Hematopoietic multipotent progenitor cell treated with erythropoietin and hydrocortisone succinate and interleukin-3 and kit ligand, for 8 days (in vitro differentiated cells): ENCODE data around the gene CUL4A.
"Not testable (repeated sequence)": the region's sequence is repeated elsewhere in the genome, so short reads cannot be mapped to it uniquely, and the experiment has no call there.

ENCODE experiments used
- DNase-seq: peaks from one replicate; pipeline ENCODE4 v3.0.0-alpha.2; 2015

CUL4A gene

DNA sequence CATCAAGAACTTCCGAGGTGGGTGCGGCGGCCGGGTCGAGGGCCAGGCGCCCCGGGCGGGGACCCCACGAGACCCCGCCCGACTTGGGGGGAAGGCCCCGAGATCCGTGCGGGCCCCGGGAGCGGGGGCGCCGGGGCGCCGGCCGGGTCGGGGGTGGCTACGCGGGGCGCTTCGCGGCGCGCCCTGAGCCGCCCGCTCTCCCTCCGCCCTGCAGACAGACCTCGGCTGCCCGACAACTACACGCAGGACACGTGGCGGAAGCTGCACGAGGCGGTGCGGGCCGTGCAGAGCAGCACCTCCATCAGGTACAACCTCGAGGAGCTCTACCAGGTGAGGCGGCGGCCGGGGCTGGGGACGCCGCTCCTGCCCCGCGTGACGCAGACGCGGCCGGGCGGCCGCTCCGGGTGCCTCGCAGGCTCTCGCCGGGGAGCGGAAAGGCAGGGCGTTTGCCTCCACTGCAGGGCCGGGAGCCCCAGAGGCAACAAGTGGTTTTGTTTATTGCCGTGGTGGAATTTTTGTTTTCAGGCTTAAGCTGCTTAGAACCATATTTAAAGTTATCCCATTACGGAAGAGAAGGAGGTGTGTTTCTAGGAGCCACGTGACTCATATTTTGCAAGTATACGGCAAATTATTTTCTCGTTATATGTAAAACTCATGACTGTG lies 477 bp downstream of the CUL4A start:
- DNase-seq = peak; percentile 69

GRCh38 chr13:113210833-113211232 lies 1.4 kb downstream of the CUL4A start:
- peak; percentile 30 for DNase-seq

- peak; percentile 61 for DNase-seq
Observed at GRCh38 chr13:113211774-113212173, 2.4 kb downstream of the CUL4A start.

DNA sequence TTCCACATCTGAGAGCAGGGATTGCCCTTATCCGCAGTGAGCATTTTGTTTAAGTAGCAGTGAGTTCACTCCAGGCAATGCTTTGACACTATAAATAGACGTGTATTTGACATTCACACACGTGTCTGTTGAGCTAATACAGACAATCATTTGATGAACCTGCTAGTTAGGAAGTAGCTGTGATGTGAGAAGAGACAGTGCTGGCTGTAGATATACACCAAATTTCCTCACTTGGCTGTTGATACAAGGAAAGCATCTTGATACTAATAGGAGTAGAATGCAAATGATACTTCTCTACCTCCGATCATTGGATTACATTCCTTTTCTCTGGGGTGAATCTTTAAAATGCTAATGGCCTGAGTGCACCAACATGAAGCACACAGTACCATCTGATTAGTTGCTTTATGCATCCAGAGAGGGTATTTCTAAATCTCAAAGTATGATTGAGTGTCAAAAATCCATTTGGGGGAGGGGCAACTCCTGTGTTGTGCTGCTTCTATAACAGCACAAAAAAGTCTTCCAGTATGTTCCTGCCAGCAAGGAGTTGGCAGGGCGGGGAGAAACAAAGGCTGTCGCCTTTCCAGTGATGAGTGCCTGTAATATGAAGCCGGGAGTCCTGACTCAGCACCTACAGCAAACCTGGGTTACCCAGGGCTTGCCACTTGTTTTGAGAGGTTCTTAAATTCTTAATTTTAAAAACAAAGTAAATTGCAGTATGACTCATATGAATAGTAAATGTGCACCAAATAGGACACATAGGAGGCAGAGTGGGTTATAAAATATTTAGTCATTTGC lies 7.0 kb downstream of the CUL4A start:
- peak; percentile 34 for DNase-seq

DNA sequence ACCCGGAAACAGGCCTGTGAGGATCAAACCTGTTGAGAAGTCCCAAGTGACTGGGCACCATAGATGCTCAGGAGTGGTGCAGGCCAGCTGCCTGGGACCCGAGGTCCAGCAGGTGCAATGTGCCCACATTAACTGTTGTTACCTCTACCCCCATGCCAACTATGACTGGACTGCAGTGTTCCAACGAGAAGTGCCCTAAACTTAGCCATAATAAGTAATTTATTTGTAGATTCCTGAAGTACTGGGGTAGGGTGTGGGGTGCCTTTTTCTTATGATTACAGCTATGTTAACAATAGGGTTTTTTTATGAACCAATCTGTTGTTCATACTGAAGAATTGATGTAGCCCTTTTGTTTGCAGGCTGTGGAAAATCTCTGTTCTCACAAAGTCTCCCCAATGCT lies 9.2 kb downstream of the CUL4A start:
- DNase-seq = no peak

- DNase-seq = peak; percentile 55
Observed at GRCh38 chr13:113219256-113219940, 10.0 kb downstream of the CUL4A start.

- peak; percentile 97 for DNase-seq
Observed at GRCh38 chr13:113220141-113220598, 10.8 kb downstream of the CUL4A start.

DNA sequence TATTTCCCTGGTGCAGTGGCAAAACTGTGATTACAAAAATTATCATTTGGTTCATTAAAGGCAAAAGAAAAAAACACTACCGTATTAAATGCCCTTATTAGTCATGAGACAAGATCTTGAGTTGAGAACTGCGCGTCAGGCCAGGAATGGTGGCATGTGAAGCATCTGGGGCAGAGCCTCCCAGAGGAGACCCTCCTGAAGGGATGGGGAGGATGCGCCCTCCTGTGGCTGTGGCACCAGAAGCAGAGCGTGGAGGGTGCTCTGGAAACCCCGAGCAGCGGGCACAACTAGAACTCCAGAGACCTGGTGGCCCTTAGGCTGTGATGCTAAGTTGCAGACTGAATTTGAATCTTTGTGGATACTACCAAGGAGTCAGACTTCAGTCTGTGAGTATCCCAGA lies 11.5 kb downstream of the CUL4A start:
- no peak for DNase-seq

DNA sequence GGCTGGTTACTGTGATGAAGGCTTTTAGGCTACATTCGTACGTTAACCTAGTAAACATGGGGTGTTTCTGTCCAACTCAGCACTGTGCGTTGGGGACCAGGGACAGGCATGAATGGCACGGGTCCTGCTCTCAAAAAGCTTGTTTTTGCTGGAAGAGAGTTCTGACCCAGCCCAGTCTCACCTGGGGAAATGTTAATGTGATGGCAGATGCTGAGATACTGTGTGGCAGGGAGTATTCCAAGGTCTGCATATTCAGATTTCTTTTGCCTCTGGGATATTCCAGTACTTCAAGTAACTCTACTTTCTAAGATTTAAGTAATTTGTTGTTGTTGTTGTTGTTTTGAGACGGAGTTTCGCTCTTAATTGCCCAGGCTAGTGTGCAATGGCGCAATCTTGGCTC lies 13.7 kb downstream of the CUL4A start:
- DNase-seq = no peak

- DNase-seq = peak; percentile 53
Observed at GRCh38 chr13:113224486-113224885, 15.1 kb downstream of the CUL4A start.

DNA sequence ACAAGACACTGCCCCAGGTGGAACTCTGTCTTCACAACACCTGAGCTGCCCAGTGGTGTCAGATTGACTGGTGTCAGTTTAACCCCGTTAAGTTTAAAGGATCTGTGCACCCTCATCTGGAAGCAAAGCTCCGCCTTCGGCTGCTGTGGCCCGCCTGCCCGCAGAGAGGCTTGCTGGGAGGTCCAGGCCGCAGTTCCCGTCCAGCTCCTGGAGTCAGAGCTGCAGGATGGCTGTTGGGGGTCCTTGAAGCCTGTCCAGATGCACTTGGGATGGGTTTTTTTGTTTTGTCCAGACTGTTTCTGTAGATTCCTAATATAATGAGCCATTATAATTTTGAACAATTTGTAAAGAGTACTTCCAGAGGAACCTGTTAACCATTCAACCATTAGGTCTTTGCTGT lies 16.1 kb downstream of the CUL4A start:
- no peak for DNase-seq

DNA sequence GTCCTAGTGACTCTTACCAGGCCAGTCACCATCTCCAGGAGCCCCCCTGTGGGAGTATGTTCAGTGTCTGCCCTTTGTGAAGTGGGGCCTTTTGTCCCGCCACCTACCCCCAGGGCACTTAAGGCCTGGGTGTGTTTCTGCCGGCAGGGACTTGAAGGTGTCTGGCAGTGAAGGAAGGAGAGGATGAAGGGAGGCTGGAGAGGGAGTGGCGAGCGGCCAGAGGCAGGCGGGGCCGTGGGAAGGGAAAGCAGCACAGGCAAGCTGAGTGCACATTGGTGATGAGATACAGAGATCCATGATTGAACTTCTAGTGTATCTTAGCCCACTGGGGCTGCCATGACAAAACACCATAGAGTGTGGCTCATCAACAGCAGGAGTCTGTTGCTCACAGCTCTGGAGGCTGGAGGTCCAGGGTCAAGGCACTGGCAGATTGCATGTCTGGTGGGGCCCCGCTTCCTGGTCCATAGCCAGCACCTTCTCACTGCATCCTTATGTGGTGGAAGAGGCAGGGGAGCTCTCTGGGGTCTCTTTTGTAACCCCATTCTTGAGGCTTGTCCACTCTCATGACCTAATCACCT lies 17.5 kb downstream of the CUL4A start:
- no peak for DNase-seq

DNA sequence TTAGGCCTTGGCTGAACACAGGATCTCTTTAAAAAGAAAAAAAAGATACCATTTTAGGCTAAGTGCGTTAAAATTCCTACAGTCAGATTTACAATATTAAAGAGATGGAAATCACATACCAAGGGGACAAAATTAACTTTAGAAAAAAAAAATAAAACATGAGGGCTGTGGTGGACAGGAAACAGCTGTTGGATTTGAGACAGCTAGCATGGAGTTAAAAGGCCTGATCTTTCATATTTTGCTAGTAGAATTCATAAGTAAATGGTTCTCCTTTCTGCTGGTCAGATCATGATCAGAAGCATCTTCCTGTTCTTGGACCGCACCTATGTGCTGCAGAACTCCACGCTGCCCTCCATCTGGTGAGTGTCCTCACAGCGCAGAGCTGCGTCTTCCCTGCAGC lies 19.7 kb downstream of the CUL4A start:
- no peak for DNase-seq

DNA sequence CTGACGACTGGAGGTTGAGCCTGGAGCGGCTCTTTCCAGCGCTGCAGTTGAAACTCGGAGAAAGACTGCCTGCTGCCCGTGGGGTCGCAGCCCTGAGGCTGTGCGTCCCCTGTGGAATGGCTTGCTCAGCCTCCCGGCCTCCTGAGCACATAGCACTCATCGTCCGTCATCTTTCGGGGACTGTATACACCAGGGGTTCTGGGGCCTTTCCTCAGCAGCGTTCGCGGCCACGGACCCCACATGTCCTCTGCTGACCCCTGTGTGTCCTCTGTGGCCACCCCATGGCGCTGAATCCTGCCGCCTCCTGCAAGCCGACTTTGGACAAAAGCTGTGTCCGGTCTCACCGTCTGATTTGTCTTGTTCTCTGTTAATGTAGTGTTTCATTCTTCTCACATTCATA lies 20.4 kb downstream of the CUL4A start:
- DNase-seq = no peak

DNA sequence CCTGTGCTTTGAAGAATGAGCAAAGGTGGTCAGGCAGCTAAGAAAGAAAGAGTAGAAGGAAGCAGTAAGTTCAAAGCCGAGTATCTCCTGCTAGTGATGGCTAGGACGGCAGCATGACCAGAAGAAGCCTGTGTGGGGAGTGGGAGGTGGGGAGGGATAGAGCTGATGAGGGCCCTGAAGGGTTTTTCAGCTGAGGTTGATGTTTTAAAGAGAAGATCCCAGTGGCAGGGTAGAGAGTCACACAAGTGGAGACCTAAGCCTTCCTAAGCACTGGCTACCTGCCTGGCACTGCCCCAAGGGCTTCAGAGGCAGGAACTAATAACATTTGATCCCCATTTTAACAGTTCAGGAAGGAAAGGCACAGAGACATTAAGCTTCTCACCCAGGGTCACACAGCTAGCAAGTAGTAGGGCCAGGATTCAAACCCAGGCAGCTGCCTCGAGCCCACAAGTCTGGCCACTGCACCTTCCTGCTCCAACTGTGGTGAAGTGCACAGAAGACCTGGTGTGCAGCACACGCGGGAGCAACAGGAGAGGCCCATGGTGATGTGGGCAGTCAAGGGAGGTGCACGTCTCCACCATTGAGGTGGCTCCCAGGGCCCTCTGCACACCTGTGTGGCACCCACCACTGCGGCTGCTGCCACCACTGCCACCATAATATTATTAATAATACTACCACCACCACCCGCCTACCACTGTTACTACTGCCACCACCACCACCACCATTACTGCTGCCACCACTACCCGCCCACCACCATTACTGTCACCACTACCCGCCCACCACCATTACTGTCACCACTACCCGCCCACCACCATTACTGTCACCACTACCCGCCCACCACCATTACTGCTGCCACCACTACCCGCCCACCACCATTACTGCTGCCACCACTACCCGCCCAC lies 22.1 kb downstream of the CUL4A start:
- DNase-seq = no peak

DNA sequence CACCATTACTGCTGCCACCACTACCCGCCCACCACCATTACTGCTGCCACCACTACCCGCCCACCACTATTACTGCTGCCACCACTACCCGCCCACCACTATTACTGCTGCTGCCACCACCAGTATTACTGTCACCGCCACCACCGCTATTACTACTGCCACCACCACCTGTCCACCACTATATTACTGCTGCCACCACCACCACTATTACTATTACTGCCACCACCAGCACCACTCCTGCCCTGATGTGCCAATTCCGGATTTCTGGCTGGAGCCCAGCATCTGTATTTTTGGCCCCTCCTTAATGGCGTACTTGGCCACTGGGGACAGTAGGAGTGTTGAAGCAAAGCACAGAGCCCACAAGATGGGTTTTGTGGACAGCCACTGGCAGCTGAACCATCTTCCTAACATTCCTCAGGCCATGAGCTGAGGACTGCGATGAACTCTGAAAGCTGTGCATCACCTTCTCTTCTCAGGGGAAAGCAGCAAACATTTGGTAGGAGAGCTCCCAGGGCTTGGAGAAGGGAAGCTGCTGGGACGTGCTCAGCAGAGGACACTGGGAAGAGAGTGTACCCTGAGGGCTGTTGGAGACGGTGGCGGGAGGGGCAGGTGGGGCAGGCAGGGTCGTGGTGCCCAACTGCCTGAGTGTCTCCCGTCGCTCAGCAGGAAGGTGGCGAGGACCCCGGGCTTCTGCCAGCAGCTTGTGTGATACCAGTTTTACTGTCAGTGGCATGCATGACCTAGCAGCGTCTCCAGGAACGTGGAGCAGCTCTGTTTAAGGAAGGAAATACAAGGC lies 23.0 kb downstream of the CUL4A start:
- no peak for DNase-seq

GRCh38 chr13:113233101-113233500 lies 23.7 kb downstream of the CUL4A start:
- DNase-seq = no peak

DNA sequence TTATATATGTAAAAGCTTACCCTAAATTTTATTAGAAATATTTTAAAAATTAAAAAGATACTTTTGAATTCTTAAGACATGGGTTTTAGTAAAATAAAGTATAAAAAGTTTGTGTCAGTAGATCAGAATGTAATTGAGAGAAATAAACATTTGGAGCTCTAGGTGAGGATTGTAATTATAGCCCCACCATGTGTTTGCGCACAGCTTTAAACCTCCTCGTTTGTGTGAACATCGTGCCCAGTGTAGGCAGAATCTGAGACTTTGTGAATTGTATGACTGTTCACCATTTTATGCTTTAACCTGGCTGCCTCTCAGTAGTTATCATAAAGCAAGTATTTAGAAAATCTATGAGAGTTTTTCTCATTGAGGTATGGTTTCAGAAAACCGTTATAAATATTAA lies 29.1 kb downstream of the CUL4A start:
- DNase-seq = peak; percentile 50

DNA sequence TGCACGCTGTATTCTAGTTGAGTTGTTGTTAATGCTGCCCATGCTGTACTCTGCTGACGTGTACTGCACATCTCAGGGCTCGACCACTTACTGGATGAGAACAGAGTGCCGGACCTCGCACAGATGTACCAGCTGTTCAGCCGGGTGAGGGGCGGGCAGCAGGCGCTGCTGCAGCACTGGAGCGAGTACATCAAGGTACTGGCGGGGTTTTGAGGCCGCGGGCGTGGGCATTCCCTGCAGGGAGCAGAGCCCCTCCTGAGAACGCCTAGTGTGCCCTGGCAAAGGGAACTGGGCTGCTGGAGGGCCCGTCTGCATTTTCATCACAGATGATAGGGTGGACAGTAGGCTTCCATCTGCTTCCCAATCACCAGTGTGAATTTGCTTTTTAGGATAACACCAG lies 29.9 kb downstream of the CUL4A start:
- DNase-seq = no peak

- no peak for DNase-seq
Observed at GRCh38 chr13:113239986-113240385, 30.6 kb downstream of the CUL4A start.

DNA sequence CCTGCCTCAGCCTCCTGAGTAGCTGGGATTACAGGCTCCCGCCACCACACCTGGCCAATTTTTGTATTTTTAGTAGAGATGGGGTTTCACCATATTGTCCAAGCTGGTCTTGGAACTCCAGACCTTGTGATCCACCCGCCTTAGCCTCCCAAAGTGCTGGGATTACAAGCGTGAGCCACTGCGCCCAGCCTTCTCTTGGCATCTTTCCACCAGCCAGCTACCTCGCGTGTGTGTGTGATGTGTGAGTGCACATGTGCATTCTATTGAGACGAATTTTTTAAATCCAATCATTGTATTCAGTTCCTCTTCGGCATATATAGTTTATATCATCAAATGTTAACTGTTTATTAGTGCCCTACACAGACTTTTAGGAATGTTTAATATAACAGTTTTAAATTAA lies 32.2 kb downstream of the CUL4A start:
- DNase-seq = not testable (repeated sequence)

GRCh38 chr13:113243847-113244246 lies 34.4 kb downstream of the CUL4A start:
- no peak for DNase-seq
